Hypothalamus (tissue), 51 donors: ENCODE data around the gene RPH3AL.
A peak's percentile ranks its signal among the peaks of the same experiment; 100 is the strongest.

ENCODE experiments used
- DNase-seq, 51 donors: peaks; one replicate each; lab custom pipeline; 2025; lab: John Stamatoyannopoulos, UW

The RPH3AL gene

GRCh38 chr17:269616-270514, 82.7 kb downstream of the RPH3AL start:
- peak in 1 of 51 donors; percentile 59 for DNase-seq

GRCh38 chr17:266701-267667, 85.6 kb downstream of the RPH3AL start:
- peak in 39 of 51 donors; percentile 11 to 83 (median 47) for DNase-seq

GRCh38 chr17:266219-266618, 86.4 kb downstream of the RPH3AL start:
- no peak for DNase-seq

- peak in 2 of 51 donors; percentile 7 to 32 for DNase-seq
These were observed 86.9 kb downstream of the RPH3AL start for GRCh38 chr17:265718-266117.

GRCh38 chr17:263773-264172, 88.8 kb downstream of the RPH3AL start:
- no peak for DNase-seq

GRCh38 chr17:263271-263670, 89.3 kb downstream of the RPH3AL start:
- no peak for DNase-seq

GRCh38 chr17:261635-262034, 91.0 kb downstream of the RPH3AL start:
- no peak for DNase-seq

GRCh38 chr17:260944-261343, 91.7 kb downstream of the RPH3AL start:
- no peak for DNase-seq

- no peak for DNase-seq
These were observed 92.4 kb downstream of the RPH3AL start for GRCh38 chr17:260031-260791.

- no peak for DNase-seq
These were observed 93.1 kb downstream of the RPH3AL start for GRCh38 chr17:259341-259976.

GRCh38 chr17:258906-259305, 93.7 kb downstream of the RPH3AL start:
- DNase-seq: no peak

- DNase-seq: no peak
These were observed 94.4 kb downstream of the RPH3AL start for GRCh38 chr17:258045-258734.

GRCh38 chr17:253091-253846, 99.3 kb downstream of the RPH3AL start:
- DNase-seq: no peak

- no peak for DNase-seq
These were observed 100.2 kb downstream of the RPH3AL start for GRCh38 chr17:252456-252855.

- no peak for DNase-seq
These were observed 101.1 kb downstream of the RPH3AL start for GRCh38 chr17:251531-251930.

GRCh38 chr17:250487-251300, 101.9 kb downstream of the RPH3AL start:
- DNase-seq: no peak

- DNase-seq: no peak
These were observed 103.2 kb downstream of the RPH3AL start for GRCh38 chr17:249236-249993.
